ENCODE data around the gene MZB1. TPM values are rescaled to one million over a fixed set of nuclear protein-coding genes. Genes with fewer than 3 reads are reported as not detected.

Gene MZB1
- total RNA-seq, result 0.36 TPM in 1 of 2 replicates, not detected in the other

GRCh38 chr5:139389701-139390638, at the start of gene MZB1:
Gene MZB1 (minus strand): TSS chr5:139389913. CDS start chr5:139389856, 57 bp downstream.

GRCh38 chr5:139439013-139439903, 49.5 kb upstream of the MZB1 start, which contains the start of gene DNAJC18:
Gene DNAJC18 (minus strand): TSS chr5:139439525. CDS start chr5:139439445, 80 bp downstream.

GRCh38 chr5:139403787-139404483, 14.2 kb upstream of the MZB1 start, which contains the start of gene SPATA24:
Gene SPATA24 (minus strand): TSS chr5:139404089. CDS start chr5:139404060, 29 bp downstream.

GRCh38 chr5:139394654-139395566, 5.2 kb upstream of the MZB1 start, which contains the start of gene PROB1:
Gene PROB1 (minus strand): TSS chr5:139395104. CDS start chr5:139395081, 23 bp downstream.

GRCh38 chr5:139383275-139383992, 6.3 kb downstream of the MZB1 start, which contains the start of gene SLC23A1:
Gene SLC23A1 (minus strand): TSS chr5:139383297. CDS start chr5:139383253, 44 bp downstream.

GRCh38 chr5:139341689-139342422, 47.9 kb downstream of the MZB1 start, which contains the start of gene PAIP2:
Gene PAIP2 (plus strand): TSS chr5:139341854. CDS start chr5:139363785, 21,931 bp downstream.

Other genes starting within 250 kb of the MZB1 start
- gene SIL1, start 191.5 kb downstream of the MZB1 start, total RNA-seq, result 65.5 and 71.4 TPM in 2 replicates
- 129 and 153 TPM in 2 replicates for gene MATR3, start 96.2 kb downstream of the MZB1 start, total RNA-seq
- 73.2 and 90.1 TPM in 2 replicates for gene PAIP2, start 48.1 kb downstream of the MZB1 start, total RNA-seq
- not detected in 2 replicates for gene SLC23A1, start 6.6 kb downstream of the MZB1 start, total RNA-seq
- gene PROB1, start 5.2 kb upstream of the MZB1 start, total RNA-seq, result 1.5 and 2.5 TPM in 2 replicates
- 1.8 and 6.8 TPM in 2 replicates for gene SPATA24, start 14.2 kb upstream of the MZB1 start, total RNA-seq
- 2.3 and 7.8 TPM in 2 replicates for gene DNAJC18, start 49.6 kb upstream of the MZB1 start, total RNA-seq
- 25.4 and 28.2 TPM in 2 replicates for gene ECSCR, start 72.8 kb upstream of the MZB1 start, total RNA-seq
- not detected in 2 replicates for gene SMIM33, start 81.1 kb upstream of the MZB1 start, total RNA-seq
- gene STING1, start 92.8 kb upstream of the MZB1 start, total RNA-seq, result 69.3 and 76.2 TPM in 2 replicates
- 53.3 and 76.8 TPM in 2 replicates for gene UBE2D2, start 171.4 kb upstream of the MZB1 start, total RNA-seq